ENCODE results near the gene CHST8.

GRCh38 chr19:33705860-33706259 lies 84.1 kb downstream of the CHST8 start:
- TF ChIP-seq CTCF (conservative IDR thresholded peaks at IDR 0.05; ENCODE audit: low read length) (no peak), EZH2phosphoT487 (IDR thresholded peaks at IDR 0.05; ENCODE audit: borderline replicate concordance) (no peak)

Data from Loucy (cell line).